Left hindlimb (tissue), 1 donor: Measurements from ENCODE around the gene RBL2.
"Not testable (repeated sequence)": the region's sequence is repeated elsewhere in the genome, so short reads cannot be mapped to it uniquely, and the experiment has no call there.

Source experiments
- DNase-seq: peaks from one replicate; pipeline ENCODE4 v3.0.0-alpha.2; 2018

RBL2 gene

GRCh38 chr16:53506254-53506653, 72.0 kb downstream of the RBL2 start:
- DNase-seq, result no peak

GRCh38 chr16:53507464-53508179, 73.4 kb downstream of the RBL2 start:
- no peak for DNase-seq

GRCh38 chr16:53509906-53510703, 75.8 kb downstream of the RBL2 start:
- peak; percentile 73 for DNase-seq

- no peak for DNase-seq
These were observed 76.4 kb downstream of the RBL2 start for GRCh38 chr16:53510704-53511070.

- DNase-seq, result no peak
These were observed 76.8 kb downstream of the RBL2 start for GRCh38 chr16:53511084-53511402.

GRCh38 chr16:53511403-53512280, 77.4 kb downstream of the RBL2 start:
- DNase-seq, result no peak

GRCh38 chr16:53512795-53513194, 78.5 kb downstream of the RBL2 start:
- DNase-seq, result not testable (repeated sequence)

- DNase-seq, result no peak
These were observed 81.0 kb downstream of the RBL2 start for GRCh38 chr16:53515259-53515658.

GRCh38 chr16:53515811-53516210, 81.5 kb downstream of the RBL2 start:
- DNase-seq, result no peak

- no peak for DNase-seq
These were observed 83.6 kb downstream of the RBL2 start for GRCh38 chr16:53517851-53518250.

GRCh38 chr16:53518550-53519416, 84.5 kb downstream of the RBL2 start:
- DNase-seq, result peak; percentile 48

GRCh38 chr16:53519417-53520091, 85.3 kb downstream of the RBL2 start:
- no peak for DNase-seq

GRCh38 chr16:53523126-53523804, 89.0 kb downstream of the RBL2 start:
- DNase-seq, result no peak

GRCh38 chr16:53523971-53524548, 89.8 kb downstream of the RBL2 start:
- no peak for DNase-seq

GRCh38 chr16:53528797-53529196, 94.5 kb downstream of the RBL2 start:
- no peak for DNase-seq

- no peak for DNase-seq
These were observed 95.2 kb downstream of the RBL2 start for GRCh38 chr16:53529513-53529912.

GRCh38 chr16:53530046-53530445, 95.8 kb downstream of the RBL2 start:
- DNase-seq, result no peak

- no peak for DNase-seq
These were observed 96.5 kb downstream of the RBL2 start for GRCh38 chr16:53530741-53531140.

GRCh38 chr16:53534206-53534605, 99.9 kb downstream of the RBL2 start:
- DNase-seq, result no peak

- DNase-seq, result no peak
These were observed 103.4 kb downstream of the RBL2 start for GRCh38 chr16:53537626-53538025.

- DNase-seq, result not testable (repeated sequence)
These were observed 105.1 kb downstream of the RBL2 start for GRCh38 chr16:53539346-53539745.
